KMS-11 (cell line): ENCODE measurements around the gene PLA2G3.

Experiments used
- H2AFZ ChIP-seq: fragments of 200-600 bp; sonication (generic); 2 replicates; pipeline ENCODE4 v1.6.1; 2016; ENCODE audit warnings: antibody characterized with exemption, mixed run types, low read depth
- H3K27ac ChIP-seq: fragments of 200-600 bp; sonication (generic); 2 replicates; pipeline ENCODE4 v1.6.1; 2016; ENCODE audit warnings: mild to moderate bottlenecking, mixed run types
- H3K27me3 ChIP-seq: fragments of 200-600 bp; sonication (generic); 2 replicates; pipeline ENCODE4 v1.6.1; 2017; ENCODE audit warnings: mild to moderate bottlenecking, low read depth, mixed run types, moderate library complexity; ENCODE audit not compliant: insufficient read depth
- H3K36me3 ChIP-seq: fragments of 200-600 bp; sonication (generic); 2 replicates; pipeline ENCODE4 v1.6.1; 2017; ENCODE audit warnings: mild to moderate bottlenecking, mixed run types; ENCODE audit not compliant: insufficient read depth
- H3K4me1 ChIP-seq: fragments of 200-600 bp; sonication (generic); 2 replicates; pipeline ENCODE4 v1.6.1; 2016; ENCODE audit warnings: mild to moderate bottlenecking, low read depth, mixed run types; ENCODE audit not compliant: poor library complexity, severe bottlenecking
- H3K4me2 ChIP-seq: fragments of 200-600 bp; sonication (generic); 2 replicates; pipeline ENCODE4 v1.7.0; 2016; ENCODE audit warnings: mild to moderate bottlenecking, mixed run types
- H3K4me3 ChIP-seq: fragments of 200-600 bp; sonication (generic); IDR thresholded peaks from 2 replicates; pipeline ENCODE4 v1.6.1; 2017; ENCODE audit warnings: low read depth, low read length, mixed read lengths; ENCODE audit not compliant: insufficient read depth
- H3K79me2 ChIP-seq: fragments of 200-600 bp; sonication (generic); 2 replicates; pipeline ENCODE4 v1.6.1; 2016; ENCODE audit warnings: low read depth, mixed run types; ENCODE audit not compliant: insufficient read depth
- H3K9ac ChIP-seq: fragments of 200-600 bp; sonication (generic); 2 replicates; pipeline ENCODE4 v1.6.1; 2016; ENCODE audit warnings: mild to moderate bottlenecking, mixed run types
- H4K20me1 ChIP-seq: fragments of 200-600 bp; sonication (generic); 2 replicates; pipeline ENCODE4 v1.6.1; 2016; ENCODE audit warnings: mild to moderate bottlenecking, mixed run types; ENCODE audit not compliant: insufficient read depth
- TF ChIP-seq, protein P1 (sequence below): fragments of 200-600 bp; sonication (generic); conservative IDR thresholded peaks from 2 replicates; pipeline ENCODE4 v1.6.1; 2017; ENCODE audit warnings: low read depth, mild to moderate bottlenecking, antibody characterized with exemption, low read length, moderate library complexity, mixed read lengths

PLA2G3 gene

DNA sequence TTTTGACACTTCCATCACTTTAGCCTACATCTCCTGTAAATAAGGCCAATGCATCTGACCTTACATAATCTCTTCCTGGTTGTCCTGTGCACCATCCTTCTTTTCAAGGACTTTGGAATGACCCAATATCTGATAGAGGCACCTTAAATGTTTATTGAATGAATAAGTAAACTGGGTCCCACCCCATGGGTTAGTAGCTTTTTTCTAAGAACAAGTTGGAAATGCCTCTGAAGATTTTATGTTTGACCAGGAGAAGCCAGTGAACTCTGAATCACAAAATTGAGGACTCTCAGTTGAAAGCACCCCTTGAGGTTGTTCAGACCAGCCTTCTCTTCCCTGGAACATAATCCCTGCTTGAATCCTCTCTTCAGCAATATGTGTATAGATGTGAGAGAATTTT, 21.1 kb upstream of the PLA2G3 start:
- Histone ChIP-seq H3K27ac (no peak overlapping the region), H3K36me3 (no peaks in the 10 kb centered on the region), H3K79me2 (peaks cover 20% of the 10 kb centered on the region; the same call in 1 of the 2 replicates), H4K20me1 (no peaks in the 10 kb centered on the region), H3K27me3 (no peaks in the 10 kb centered on the region; the same call in 1 of the 2 replicates), H3K4me1 (peaks cover 14% of the 10 kb centered on the region), H3K9ac (no peak overlapping the region), H3K4me3 (no peak overlapping the region), H2AFZ (no peak overlapping the region), H3K4me2 (peak overlapping the region; percentile 54; the same call in 1 of the 2 replicates)
- TF ChIP-seq, protein P1, sequence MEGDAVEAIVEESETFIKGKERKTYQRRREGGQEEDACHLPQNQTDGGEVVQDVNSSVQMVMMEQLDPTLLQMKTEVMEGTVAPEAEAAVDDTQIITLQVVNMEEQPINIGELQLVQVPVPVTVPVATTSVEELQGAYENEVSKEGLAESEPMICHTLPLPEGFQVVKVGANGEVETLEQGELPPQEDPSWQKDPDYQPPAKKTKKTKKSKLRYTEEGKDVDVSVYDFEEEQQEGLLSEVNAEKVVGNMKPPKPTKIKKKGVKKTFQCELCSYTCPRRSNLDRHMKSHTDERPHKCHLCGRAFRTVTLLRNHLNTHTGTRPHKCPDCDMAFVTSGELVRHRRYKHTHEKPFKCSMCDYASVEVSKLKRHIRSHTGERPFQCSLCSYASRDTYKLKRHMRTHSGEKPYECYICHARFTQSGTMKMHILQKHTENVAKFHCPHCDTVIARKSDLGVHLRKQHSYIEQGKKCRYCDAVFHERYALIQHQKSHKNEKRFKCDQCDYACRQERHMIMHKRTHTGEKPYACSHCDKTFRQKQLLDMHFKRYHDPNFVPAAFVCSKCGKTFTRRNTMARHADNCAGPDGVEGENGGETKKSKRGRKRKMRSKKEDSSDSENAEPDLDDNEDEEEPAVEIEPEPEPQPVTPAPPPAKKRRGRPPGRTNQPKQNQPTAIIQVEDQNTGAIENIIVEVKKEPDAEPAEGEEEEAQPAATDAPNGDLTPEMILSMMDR, result no peak

DNA sequence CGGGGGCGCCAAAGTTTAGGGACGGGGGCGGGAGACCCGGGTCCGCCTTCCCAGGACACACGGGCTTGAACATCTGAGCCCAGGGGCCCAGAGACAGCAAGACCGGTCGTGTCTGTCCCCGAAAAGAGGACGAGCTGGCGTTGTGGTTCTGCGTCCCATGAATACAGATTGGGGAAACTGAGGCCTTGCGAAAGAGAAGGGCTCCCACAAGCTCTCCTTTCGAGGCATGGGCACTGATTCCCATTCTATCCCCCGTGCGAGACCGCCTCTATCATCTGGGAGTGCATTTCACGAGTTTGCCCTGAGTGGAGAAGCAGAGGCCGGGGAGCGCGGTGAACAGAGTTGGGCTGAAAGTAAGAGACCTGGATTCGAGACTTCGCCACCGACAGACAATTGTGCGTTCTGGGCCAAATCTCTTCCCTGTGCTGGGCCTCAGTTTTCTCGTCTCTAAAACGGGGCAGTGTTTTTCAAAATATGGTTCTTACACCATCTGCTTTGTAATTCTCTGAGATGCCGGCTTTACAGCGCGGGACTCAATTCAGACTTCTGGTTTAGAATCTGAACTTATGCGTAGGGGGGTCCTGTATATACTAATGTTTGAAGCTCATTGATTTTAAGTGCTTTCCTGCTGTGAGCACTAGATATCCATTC, 20.1 kb upstream of the PLA2G3 start:
- no peaks in the 10 kb centered on the region for H3K36me3 ChIP-seq
- H3K4me1 ChIP-seq, result peaks cover 14% of the 10 kb centered on the region
- H2AFZ ChIP-seq, result peak overlapping the region; percentile 99
- no peaks in the 10 kb centered on the region; the same call in 1 of the 2 replicates for H3K27me3 ChIP-seq
- TF ChIP-seq, protein P1, result no peak
- H3K4me2 ChIP-seq, result peak overlapping the region; percentile 54
- peak overlapping the region; percentile 42 for H3K4me3 ChIP-seq
- peak overlapping the region; percentile 80; the same call in 1 of the 2 replicates for H3K9ac ChIP-seq
- no peak overlapping the region for H3K27ac ChIP-seq
- H3K79me2 ChIP-seq, result peaks cover 20% of the 10 kb centered on the region; the same call in 1 of the 2 replicates
- no peaks in the 10 kb centered on the region for H4K20me1 ChIP-seq

DNA sequence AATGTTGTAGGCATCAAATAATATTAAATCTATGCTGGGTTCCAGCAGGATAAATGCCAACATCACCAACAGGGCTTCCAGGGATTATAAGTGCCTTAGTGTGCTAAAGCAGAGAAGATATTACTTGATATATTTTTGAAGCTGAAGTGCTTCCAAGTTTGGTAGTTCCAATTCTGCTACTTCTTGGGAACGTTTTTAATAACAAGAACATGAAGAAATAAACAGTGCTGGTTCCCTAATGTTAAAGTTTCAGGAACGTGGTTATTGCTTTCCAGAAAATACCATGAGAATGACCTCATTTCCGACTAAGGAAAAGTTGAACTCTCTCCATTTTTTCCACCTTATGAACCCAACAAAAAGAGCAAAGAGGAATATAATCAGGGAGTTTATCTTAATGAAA, 15.1 kb upstream of the PLA2G3 start:
- Histone ChIP-seq H2AFZ (no peak overlapping the region), H3K9ac (no peak overlapping the region), H4K20me1 (no peaks in the 10 kb centered on the region), H3K4me2 (no peak overlapping the region), H3K27ac (no peak overlapping the region), H3K4me3 (no peak overlapping the region), H3K36me3 (no peaks in the 10 kb centered on the region), H3K27me3 (no peaks in the 10 kb centered on the region; the same call in 1 of the 2 replicates), H3K4me1 (no peaks in the 10 kb centered on the region), H3K79me2 (peaks cover 3% of the 10 kb centered on the region; the same call in 1 of the 2 replicates)
- TF ChIP-seq, protein P1, result no peak

DNA sequence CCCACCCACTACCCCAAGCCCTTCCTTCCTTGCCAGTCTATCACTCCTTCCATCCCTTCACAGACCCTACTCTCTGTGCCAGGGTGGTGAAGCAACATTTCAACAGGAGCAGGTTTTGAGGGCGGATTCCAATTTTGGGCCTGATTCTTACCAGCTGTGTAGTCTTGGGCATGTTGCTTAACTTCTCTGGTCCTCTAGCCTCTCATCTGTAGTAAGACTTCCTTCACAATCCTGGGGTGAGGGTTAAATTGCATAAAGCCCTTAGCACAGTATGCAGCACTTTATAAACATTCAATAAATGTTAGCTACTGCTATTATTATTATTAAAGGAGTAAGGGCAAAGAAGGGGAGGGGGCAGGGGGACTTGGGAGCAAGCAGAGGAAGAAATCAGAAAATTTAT, 14.7 kb upstream of the PLA2G3 start:
- Histone ChIP-seq H3K4me1 (no peaks in the 10 kb centered on the region), H2AFZ (no peak overlapping the region), H3K27me3 (no peaks in the 10 kb centered on the region; the same call in 1 of the 2 replicates), H3K27ac (no peak overlapping the region), H3K79me2 (no peaks in the 10 kb centered on the region), H3K36me3 (no peaks in the 10 kb centered on the region), H3K9ac (no peak overlapping the region), H3K4me3 (no peak overlapping the region), H3K4me2 (no peak overlapping the region), H4K20me1 (no peaks in the 10 kb centered on the region)
- TF ChIP-seq, protein P1, result no peak
